Uterus (tissue), 4 donors: ENCODE measurements around the gene PUSL1. TPM values are rescaled to one million over a fixed set of nuclear protein-coding genes. Genes with fewer than 3 reads are reported as not detected.

Experiments used
- DNase-seq, 2 donors: peaks; one replicate each; pipeline ENCODE4 v3.0.0-alpha.2; 2019 to 2020
- H3K27ac ChIP-seq, 2 donors: fragments of 200-600 bp; sonication (generic); 1 replicate in 1 of 2; 2 replicates in 1 of 2; pipeline ENCODE4 v1.5.1; 2016 to 2018
- H3K27me3 ChIP-seq, 2 donors: fragments of 200-600 bp; sonication (generic); one replicate each; pipeline ENCODE4 v1.5.1; 2018 to 2019; ENCODE audit warnings: control low read depth in 1 of 2
- H3K36me3 ChIP-seq, 2 donors: fragments of 200-600 bp; sonication (generic); one replicate each; pipeline ENCODE4 v1.5.1; 2019; ENCODE audit warnings: control low read depth in 1 of 2
- H3K4me1 ChIP-seq, 2 donors: fragments of 200-600 bp; sonication (generic); one replicate each; pipeline ENCODE4 v1.5.1; 2018 to 2019; ENCODE audit warnings: control low read depth in 1 of 2
- H3K4me3 ChIP-seq, 2 donors: fragments of 200-600 bp; sonication (generic); 1 replicate in 1 of 2; 2 replicates in 1 of 2; pipeline ENCODE4 v1.5.1; 2018 to 2019; ENCODE audit warnings: mild to moderate bottlenecking in 1 of 2
- H3K9me3 ChIP-seq, 2 donors: fragments of 200-600 bp; sonication (generic); one replicate each; pipeline ENCODE4 v1.5.1; 2019; ENCODE audit warnings: control low read depth in 1 of 2
- POLR2A ChIP-seq, 2 donors: fragments of 450-650 bp; IDR thresholded peaks; one replicate each; pipeline ENCODE4 v1.6.1; 2016; ENCODE audit warnings: antibody characterized with exemption in 2 of 2, mild to moderate bottlenecking in 1 of 2, moderate library complexity in 1 of 2
- intact Hi-C: fragments of 100-400 bp; cut with DNase I; formaldehyde crosslinking; loops from one replicate; pipeline ENCODE4 v1.15.1; 2023; ENCODE audit warnings: low total_unique reads
- total RNA-seq, 4 donors: library from RNA; depleted of rRNA in 3 of 4; stranded (reverse); fragments of >200 nt in 3 of 4; gene quantifications; one replicate each; pipeline versions ENCODE4 v1.1.0 to v1.2.4, GENCODE V29; 2014 to 2023
- TF ChIP-seq, protein P1 (sequence below), 4 experiments: fragments of 200-600 bp in 2 of 4; fragments of 450-650 bp in 2 of 4; sonication (generic) in 2 of 4; IDR thresholded peaks; one replicate each; pipeline ENCODE4 v1.5.1; 2016 to 2019; ENCODE audit warnings: antibody characterized with exemption in 4 of 4, mild to moderate bottlenecking in 2 of 4, moderate library complexity in 1 of 4
- donor health status: DM: yes; HTN: yes; CAD: no.

PUSL1 gene
- total RNA-seq = 10 to 100 TPM; 14.7 to 34.1 (median 24.3) TPM

DNA sequence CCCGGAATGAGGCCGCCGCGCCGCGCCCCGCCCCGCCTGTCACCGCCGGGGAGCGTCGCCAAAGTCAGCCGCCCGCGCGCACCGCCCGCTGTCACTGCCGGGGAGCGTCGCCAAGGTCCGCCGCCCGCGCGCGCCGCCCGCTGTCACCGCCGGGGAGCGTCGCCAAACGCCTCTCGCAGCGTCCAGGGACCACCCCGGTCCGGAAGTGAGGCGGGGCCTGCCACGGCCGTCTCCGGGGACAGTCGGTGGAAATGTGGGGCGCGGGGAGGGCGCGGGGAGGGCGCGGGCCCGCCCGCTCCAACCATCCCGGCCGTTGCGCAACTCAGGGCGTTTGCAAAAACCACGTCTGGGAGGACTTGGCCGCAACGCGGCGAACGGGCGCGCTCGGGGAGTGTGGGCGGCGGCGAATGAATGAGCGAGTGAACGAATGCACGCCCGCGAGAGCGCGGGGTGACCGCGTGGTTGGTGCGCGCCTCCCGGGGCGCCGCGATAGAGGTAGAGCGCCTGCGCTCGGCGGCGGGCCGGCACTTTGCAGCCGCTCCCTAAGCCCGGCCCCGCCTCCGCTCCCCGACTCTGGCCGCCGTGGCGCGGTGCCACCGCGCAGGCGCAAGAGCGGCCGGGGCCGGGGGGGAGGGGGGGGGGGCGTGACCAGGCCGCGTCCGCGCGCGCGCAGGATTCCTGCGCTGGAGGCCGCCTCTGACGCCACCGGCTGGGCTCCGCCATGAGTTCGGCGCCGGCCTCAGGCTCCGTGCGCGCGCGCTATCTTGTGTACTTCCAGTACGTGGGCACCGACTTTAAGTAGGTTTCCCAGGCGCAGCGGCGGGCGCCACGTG, at the start of gene PUSL1, which contains the start of gene ACAP3:
Gene PUSL1, plus strand, starts transcription at position 675 of the 833 bp plus-strand sequence. Its CDS starts 47 bp downstream, at position 722.
Gene ACAP3, minus strand, starts transcription at position 8 of the 833 bp plus-strand sequence. CDS start 115 bp downstream, outside the sequence.
- Histone ChIP-seq H3K9me3 (no peaks in the 10 kb centered on the region), H3K4me1 (peaks cover 0 to 36% of the 10 kb centered on the region in 2 donors), H3K36me3 (no peaks in the 10 kb centered on the region), H3K4me3 (peak within 1 kb of the TSS; percentile 49 to 66), H3K27me3 (no peaks in the 10 kb centered on the region), H3K27ac (peak within 1 kb of the TSS; percentile 87 to 94)
- intact Hi-C loops = loop anchor here (10.0 kb wide), 1 partner anchor 47 kb away; the partner anchor contains the start of gene MXRA8
- TF ChIP-seq POLR2A (IDR thresholded peaks at IDR 0.05) = peak in 1 of 2 donors; percentile 54
- TF ChIP-seq, protein P1, sequence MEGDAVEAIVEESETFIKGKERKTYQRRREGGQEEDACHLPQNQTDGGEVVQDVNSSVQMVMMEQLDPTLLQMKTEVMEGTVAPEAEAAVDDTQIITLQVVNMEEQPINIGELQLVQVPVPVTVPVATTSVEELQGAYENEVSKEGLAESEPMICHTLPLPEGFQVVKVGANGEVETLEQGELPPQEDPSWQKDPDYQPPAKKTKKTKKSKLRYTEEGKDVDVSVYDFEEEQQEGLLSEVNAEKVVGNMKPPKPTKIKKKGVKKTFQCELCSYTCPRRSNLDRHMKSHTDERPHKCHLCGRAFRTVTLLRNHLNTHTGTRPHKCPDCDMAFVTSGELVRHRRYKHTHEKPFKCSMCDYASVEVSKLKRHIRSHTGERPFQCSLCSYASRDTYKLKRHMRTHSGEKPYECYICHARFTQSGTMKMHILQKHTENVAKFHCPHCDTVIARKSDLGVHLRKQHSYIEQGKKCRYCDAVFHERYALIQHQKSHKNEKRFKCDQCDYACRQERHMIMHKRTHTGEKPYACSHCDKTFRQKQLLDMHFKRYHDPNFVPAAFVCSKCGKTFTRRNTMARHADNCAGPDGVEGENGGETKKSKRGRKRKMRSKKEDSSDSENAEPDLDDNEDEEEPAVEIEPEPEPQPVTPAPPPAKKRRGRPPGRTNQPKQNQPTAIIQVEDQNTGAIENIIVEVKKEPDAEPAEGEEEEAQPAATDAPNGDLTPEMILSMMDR (IDR thresholded peaks at IDR 0.05) = peak in 2 of 4 experiments; percentile 1 to 21
- peak; percentile 93 to 95 for DNase-seq

- H3K4me3 ChIP-seq = no peak overlapping the region
- DNase-seq = no peak
- TF ChIP-seq, protein P1 (IDR thresholded peaks at IDR 0.05) = no peak
- TF ChIP-seq POLR2A (IDR thresholded peaks at IDR 0.05) = no peak
- no peaks in the 10 kb centered on the region for H3K4me1 ChIP-seq
- no peak overlapping the region for H3K27ac ChIP-seq
- no peaks in the 10 kb centered on the region for H3K36me3 ChIP-seq
- intact Hi-C loops = no loop called here
- H3K27me3 ChIP-seq = no peaks in the 10 kb centered on the region
- H3K9me3 ChIP-seq = no peaks in the 10 kb centered on the region
These were observed 49.3 kb upstream of the PUSL1 start for GRCh38 chr1:1259119-1259488.

- Histone ChIP-seq H3K4me1 (no peaks in the 10 kb centered on the region), H3K36me3 (no peaks in the 10 kb centered on the region), H3K27ac (no peak overlapping the region), H3K27me3 (no peaks in the 10 kb centered on the region), H3K4me3 (no peak overlapping the region), H3K9me3 (no peaks in the 10 kb centered on the region)
- TF ChIP-seq, protein P1 (IDR thresholded peaks at IDR 0.05) = no peak
- no peak for TF ChIP-seq POLR2A (IDR thresholded peaks at IDR 0.05)
- intact Hi-C loops = no loop called here
- DNase-seq = no peak
These were observed 48.9 kb upstream of the PUSL1 start for GRCh38 chr1:1259540-1259939.

GRCh38 chr1:1259951-1260600, 48.3 kb upstream of the PUSL1 start:
- no peak for DNase-seq
- no peaks in the 10 kb centered on the region for H3K27me3 ChIP-seq
- H3K4me1 ChIP-seq = no peaks in the 10 kb centered on the region
- TF ChIP-seq POLR2A (IDR thresholded peaks at IDR 0.05) = no peak
- TF ChIP-seq, protein P1 (IDR thresholded peaks at IDR 0.05) = no peak
- intact Hi-C loops = no loop called here
- H3K36me3 ChIP-seq = no peaks in the 10 kb centered on the region
- H3K9me3 ChIP-seq = no peaks in the 10 kb centered on the region
- no peak overlapping the region for H3K27ac ChIP-seq
- no peak overlapping the region for H3K4me3 ChIP-seq
